Body of pancreas (tissue), 4 donors: ENCODE data around the gene GRIK1. TPM values are rescaled to one million over a fixed set of nuclear protein-coding genes. Genes with fewer than 3 reads are reported as not detected.

ENCODE experiments used
- ATAC-seq: fragments of 150-250 bp; one replicate; pipeline ENCODE4 v1.9.1; 2016
- DNase-seq, 4 donors: peaks; one replicate each; pipeline ENCODE4 v3.0.0-alpha.2; 2019
- H3K27ac ChIP-seq, 4 donors: fragments of 200-600 bp; sonication (generic); 1 replicate in 3 of 4; 2 replicates in 1 of 4; pipeline versions ENCODE4 v1.5.1 to v1.6.1; 2016 to 2019; ENCODE audit warnings: mild to moderate bottlenecking in 1 of 4, mixed read lengths in 1 of 4, moderate library complexity in 1 of 4
- H3K27me3 ChIP-seq, 2 donors: fragments of 200-600 bp; sonication (generic); one replicate each; pipeline ENCODE4 v1.6.0; 2016; ENCODE audit warnings: mild to moderate bottlenecking in 1 of 2
- H3K36me3 ChIP-seq, 2 donors: fragments of 200-600 bp; sonication (generic); replicated peaks in 1 of 2; 2 replicates each; pipeline ENCODE4 v1.5.1; 2016; ENCODE audit warnings: low read depth in 2 of 2; ENCODE audit not compliant: insufficient read depth in 1 of 2
- H3K4me1 ChIP-seq: fragments of 200-600 bp; sonication (generic); one replicate; pipeline ENCODE4 v1.6.0; 2016
- H3K4me3 ChIP-seq, 2 donors: fragments of 200-600 bp; sonication (generic); 1 replicate in 1 of 2; 2 replicates in 1 of 2; pipeline ENCODE4 v1.5.1; 2016 to 2019
- H3K9me3 ChIP-seq, 3 donors: fragments of 200-600 bp; sonication (generic); 1 replicate in 2 of 3; 2 replicates in 1 of 3; pipeline ENCODE4 v1.5.1; 2016
- POLR2A ChIP-seq, 3 donors: fragments of 450-650 bp; IDR thresholded peaks; one replicate each; pipeline ENCODE4 v1.6.1; 2016; ENCODE audit warnings: antibody characterized with exemption in 3 of 3, mild to moderate bottlenecking in 2 of 3
- WGBS, 2 donors: methylation state at CpG; one replicate each; pipeline ENCODE4 v1.1.5; 2017; 5-methylcytosine and 5-hydroxymethylcytosine counted together
- intact Hi-C: fragments of 100-400 bp; cut with DNase I; formaldehyde crosslinking; loops from one replicate; pipeline ENCODE4 v1.15.1; 2023
- total RNA-seq, 2 donors: library from RNA; depleted of rRNA; stranded (reverse); fragments of >200 nt; gene quantifications; one replicate each; pipeline ENCODE4 v1.1.0, GENCODE V29; 2016
- TF ChIP-seq, protein P1 (sequence below), 7 experiments: fragments of 450-650 bp in 4 of 7; fragments of 200-600 bp in 3 of 7; sonication (generic) in 3 of 7; IDR thresholded peaks; one replicate each; pipeline ENCODE4 v1.5.1; 2016 to 2019; ENCODE audit warnings: antibody characterized with exemption in 7 of 7

GRIK1 gene
- total RNA-seq, 2 donors from 2014 or later = 0.66 TPM; not detected in 1

DNA sequence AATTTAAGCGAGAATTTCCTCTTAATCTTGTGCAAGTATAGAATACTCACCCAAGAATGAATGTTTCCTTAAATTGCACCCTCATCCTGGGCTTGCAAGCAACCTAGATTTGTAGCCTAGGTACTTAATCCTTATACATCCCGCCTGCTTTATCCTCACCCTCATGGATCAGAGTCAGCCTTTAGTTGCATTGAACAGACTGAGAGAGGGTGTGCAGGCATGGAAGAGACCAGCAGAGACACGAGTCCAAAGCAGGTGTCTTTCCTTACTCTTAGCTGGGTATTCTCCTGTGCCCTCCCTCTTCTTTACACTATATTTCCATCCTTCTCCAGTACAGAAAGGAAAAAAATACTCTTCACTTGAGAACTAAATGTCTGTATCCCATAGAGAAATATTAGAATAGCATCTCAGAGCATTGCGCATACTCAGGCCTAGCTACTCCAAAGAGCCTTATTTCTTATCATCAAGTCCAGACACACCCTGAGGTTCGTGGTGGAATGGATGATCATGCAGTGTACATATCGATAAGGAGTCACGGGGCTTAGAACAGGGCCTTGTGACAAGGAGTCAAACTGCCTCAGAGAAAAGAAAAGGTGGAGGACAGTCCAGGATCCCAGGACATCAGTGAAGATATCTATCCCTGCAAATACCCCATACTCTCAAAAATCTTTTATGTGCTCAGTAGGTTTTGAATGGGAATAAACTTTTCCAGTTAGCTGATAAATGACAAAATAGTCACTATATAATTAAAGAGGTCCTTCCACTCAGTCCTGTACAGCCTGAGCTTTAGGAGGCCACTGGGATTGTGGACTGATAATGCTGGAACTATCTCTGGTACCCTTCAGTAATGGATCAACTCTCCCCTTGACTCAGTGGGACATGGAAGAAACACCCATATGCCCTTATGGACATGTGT lies 297.9 kb downstream of the GRIK1 start:
- DNase-seq (no peak), ATAC-seq (no peak)
- intact Hi-C loops = no loop called here
- Histone ChIP-seq H3K27me3 (no peaks in the 10 kb centered on the region), H3K27ac (no peak overlapping the region), H3K4me1 (no peaks in the 10 kb centered on the region), H3K36me3 (no peaks in the 10 kb centered on the region), H3K9me3 (no peaks in the 10 kb centered on the region), H3K4me3 (no peak overlapping the region)
- TF ChIP-seq, protein P1, sequence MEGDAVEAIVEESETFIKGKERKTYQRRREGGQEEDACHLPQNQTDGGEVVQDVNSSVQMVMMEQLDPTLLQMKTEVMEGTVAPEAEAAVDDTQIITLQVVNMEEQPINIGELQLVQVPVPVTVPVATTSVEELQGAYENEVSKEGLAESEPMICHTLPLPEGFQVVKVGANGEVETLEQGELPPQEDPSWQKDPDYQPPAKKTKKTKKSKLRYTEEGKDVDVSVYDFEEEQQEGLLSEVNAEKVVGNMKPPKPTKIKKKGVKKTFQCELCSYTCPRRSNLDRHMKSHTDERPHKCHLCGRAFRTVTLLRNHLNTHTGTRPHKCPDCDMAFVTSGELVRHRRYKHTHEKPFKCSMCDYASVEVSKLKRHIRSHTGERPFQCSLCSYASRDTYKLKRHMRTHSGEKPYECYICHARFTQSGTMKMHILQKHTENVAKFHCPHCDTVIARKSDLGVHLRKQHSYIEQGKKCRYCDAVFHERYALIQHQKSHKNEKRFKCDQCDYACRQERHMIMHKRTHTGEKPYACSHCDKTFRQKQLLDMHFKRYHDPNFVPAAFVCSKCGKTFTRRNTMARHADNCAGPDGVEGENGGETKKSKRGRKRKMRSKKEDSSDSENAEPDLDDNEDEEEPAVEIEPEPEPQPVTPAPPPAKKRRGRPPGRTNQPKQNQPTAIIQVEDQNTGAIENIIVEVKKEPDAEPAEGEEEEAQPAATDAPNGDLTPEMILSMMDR (IDR thresholded peaks at IDR 0.05) = no peak
- TF ChIP-seq POLR2A (IDR thresholded peaks at IDR 0.05) = no peak
- 76 to 92% methylated on average over 7 of the region's 7 CpGs for WGBS, 2 donors

DNA sequence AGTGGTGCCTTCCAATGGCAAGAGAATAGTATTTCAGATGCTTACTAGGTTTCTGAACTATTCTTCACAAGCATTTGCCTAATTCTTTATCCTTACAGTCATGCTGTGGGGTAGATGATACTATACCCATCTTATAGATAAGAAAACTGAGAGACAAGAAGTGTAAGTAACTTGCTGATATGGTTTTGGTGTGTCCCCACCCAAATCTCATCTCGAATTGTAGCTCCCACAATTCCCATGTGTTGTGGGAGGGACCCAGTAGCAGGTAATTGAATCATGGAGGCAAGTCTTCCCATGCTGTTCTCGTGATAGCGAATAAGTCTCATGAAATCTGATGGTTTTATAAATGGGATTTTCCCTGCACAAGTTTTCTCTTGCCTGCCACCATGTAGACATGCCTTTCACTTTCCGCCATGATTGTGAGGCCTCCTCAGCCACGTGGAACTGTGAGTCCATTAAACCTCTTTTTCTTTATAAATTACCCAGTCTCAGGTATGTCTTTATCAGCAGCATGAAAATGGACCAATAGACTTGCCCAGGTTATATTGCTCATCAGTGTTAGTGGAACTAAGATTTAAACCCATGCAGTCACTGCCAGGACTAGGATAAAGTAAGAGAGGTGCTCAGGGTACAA lies 298.7 kb downstream of the GRIK1 start:
- WGBS, 2 donors = 87 to 95% methylated on average over 5 of the region's 5 CpGs
- no peak for ATAC-seq
- Histone ChIP-seq H3K36me3 (no peaks in the 10 kb centered on the region), H3K4me3 (no peak overlapping the region), H3K27ac (no peak overlapping the region), H3K27me3 (no peaks in the 10 kb centered on the region), H3K9me3 (no peaks in the 10 kb centered on the region), H3K4me1 (no peaks in the 10 kb centered on the region)
- intact Hi-C loops = no loop called here
- TF ChIP-seq POLR2A (IDR thresholded peaks at IDR 0.05) = no peak
- TF ChIP-seq, protein P1 (IDR thresholded peaks at IDR 0.05) = no peak
- DNase-seq = no peak

DNA sequence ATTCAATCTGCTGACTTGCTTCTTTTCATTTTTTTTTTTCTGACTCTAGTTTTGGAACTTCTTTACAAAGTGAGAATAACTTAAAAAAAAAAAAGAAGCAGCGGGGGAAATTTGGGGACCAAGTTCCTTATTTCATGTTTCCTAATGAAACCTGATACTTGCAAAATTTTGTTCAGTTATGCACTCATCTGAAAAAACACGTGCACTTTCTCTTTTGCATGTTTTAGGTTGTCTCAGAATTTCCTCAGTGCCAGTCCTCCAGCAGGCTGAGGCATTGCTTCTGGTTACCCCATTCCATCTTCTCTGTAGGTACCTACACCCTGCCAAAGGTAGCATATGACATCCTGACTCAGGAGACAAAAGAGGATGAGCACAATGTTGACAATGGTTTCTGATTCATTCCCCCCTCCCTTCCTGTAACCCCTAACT lies 299.7 kb downstream of the GRIK1 start:
- DNase-seq = no peak
- Histone ChIP-seq H3K4me1 (no peaks in the 10 kb centered on the region), H3K27me3 (no peaks in the 10 kb centered on the region), H3K4me3 (no peak overlapping the region), H3K27ac (peak overlapping the region in 1 of 4 donors; percentile 33), H3K9me3 (no peaks in the 10 kb centered on the region), H3K36me3 (no peaks in the 10 kb centered on the region)
- 64 to 72% methylated on average over 2 of the region's 2 CpGs for WGBS, 2 donors
- TF ChIP-seq POLR2A (IDR thresholded peaks at IDR 0.05) = no peak
- TF ChIP-seq, protein P1 (IDR thresholded peaks at IDR 0.05) = no peak
- ATAC-seq = no peak
- intact Hi-C loops = no loop called here

DNA sequence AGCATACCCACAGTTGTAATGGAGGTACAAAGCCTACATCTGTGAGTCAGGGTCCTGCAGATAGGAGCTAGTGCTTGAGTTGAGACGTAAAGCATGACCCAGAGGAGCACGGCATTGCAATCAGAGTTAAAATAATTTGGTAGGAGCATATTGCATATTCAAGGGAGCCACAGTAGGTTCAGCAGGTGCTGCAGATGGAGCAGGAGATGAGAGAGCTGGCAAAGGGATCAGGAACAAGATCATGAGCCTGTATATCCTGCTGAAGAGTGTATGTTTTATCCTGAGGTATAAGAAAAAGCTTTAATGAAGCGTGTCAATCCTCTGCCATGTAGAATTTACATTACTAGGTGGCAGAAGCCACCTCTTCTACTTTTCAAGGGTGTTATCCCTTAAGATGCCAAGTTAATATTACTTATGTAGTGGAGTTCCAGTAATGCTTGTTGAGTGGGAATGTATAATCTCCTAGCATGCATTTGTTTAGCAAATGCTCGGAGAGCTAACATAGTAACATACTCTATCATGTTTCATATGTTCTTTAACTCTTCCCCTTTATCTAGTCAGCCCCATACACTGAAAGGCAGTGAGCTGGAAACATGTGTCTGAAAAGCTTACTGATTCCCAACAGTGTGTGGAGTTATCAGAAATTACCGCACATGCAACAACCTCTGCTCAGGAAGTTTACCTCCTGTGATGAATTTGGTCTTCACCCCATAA lies 300.3 kb downstream of the GRIK1 start:
- Histone ChIP-seq H3K27ac (peak overlapping the region in 1 of 4 donors; percentile 33), H3K36me3 (no peaks in the 10 kb centered on the region), H3K4me1 (no peaks in the 10 kb centered on the region), H3K27me3 (no peaks in the 10 kb centered on the region), H3K4me3 (no peak overlapping the region), H3K9me3 (no peaks in the 10 kb centered on the region)
- DNase-seq (no peak), ATAC-seq (no peak)
- intact Hi-C loops = no loop called here
- TF ChIP-seq POLR2A (IDR thresholded peaks at IDR 0.05) = no peak
- TF ChIP-seq, protein P1 (IDR thresholded peaks at IDR 0.05) = no peak
- 85 to 96% methylated on average over 5 of the region's 5 CpGs for WGBS, 2 donors
